GM18519 (cell line): ENCODE measurements around the gene HOXC12.

ENCODE experiments used
- ATAC-seq: cut with Tn5 transposase; IDR thresholded peaks from one replicate; pipeline ENCODE4 v1.9.1; 2021; ENCODE audit warnings: mild to moderate bottlenecking, moderate library complexity; ENCODE audit not compliant: unreplicated experiment, low FRiP score

HOXC12 gene

DNA sequence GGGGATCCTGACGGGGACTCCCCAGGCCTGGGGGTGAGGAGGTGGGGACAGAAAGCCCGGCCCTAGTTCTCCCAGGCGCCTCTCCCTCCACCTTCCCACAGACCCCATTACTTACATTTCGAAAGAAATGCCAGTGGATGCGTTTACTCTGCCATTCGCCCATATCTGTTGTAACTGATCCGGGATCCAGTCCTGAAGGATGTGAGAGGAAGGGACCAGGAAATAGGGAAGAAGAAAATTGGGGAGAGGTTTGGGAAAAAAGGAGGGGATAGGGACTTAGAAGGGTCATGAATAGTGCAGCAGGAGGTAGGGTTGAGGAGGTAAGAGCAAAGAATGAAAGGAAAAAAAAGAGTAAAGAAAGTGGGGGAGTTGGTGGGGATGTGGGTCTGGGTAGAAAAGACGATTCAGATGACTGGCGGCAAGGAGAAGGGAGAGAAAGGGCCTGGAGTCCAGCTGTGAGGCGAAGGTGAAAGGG, 1.1 kb downstream of the HOXC12 start:
- ATAC-seq = no peak

DNA sequence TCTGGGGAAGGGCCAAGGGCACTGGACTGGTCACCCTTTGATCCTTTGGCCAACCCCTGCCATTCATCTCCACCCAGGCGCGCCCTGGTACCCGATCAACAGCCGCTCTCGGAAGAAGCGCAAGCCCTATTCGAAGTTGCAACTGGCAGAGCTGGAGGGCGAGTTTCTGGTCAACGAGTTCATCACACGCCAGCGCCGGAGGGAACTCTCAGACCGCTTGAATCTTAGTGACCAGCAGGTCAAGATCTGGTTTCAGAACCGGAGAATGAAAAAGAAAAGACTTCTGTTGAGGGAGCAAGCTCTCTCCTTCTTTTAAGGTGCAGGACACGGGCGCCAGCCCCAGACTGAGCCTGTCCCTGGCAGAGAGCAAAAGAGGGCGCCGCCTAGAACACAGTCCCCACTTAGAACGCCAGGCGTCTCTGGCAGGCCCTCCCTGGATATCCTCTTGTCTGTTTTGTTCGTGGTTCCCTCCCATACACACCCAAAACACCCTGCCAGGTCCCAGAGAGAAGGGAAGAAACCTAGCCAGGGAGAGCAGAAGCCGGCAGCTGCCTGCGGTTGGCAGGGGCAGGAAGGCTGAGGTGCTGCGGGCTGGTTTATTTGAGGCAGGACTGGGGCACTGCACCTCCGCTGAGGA, 1.7 kb downstream of the HOXC12 start:
- no peak for ATAC-seq

GRCh38 chr12:53956914-53957536, 2.3 kb downstream of the HOXC12 start:
- no peak for ATAC-seq

GRCh38 chr12:53958128-53958527, 3.4 kb downstream of the HOXC12 start:
- ATAC-seq = no peak

DNA sequence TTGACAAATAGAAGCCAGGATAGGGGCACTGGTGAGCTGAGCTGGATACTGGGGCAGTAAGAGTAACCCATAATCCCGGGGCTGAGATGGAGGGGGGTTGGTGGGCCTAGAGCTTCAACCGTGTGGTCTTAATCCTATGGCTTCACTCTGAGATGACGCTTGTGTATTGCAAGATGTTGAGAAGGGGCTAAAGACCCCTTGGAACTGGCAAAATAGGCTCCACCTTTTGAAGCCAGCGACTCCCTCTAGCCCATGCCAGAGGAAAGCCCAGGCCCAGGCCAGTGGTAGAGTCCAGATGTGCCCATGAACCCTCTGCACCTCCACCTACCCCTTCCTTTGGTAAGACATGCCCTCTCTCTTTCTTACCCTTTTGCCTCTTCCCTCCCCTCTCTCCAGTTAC, 4.6 kb downstream of the HOXC12 start:
- ATAC-seq = no peak

DNA sequence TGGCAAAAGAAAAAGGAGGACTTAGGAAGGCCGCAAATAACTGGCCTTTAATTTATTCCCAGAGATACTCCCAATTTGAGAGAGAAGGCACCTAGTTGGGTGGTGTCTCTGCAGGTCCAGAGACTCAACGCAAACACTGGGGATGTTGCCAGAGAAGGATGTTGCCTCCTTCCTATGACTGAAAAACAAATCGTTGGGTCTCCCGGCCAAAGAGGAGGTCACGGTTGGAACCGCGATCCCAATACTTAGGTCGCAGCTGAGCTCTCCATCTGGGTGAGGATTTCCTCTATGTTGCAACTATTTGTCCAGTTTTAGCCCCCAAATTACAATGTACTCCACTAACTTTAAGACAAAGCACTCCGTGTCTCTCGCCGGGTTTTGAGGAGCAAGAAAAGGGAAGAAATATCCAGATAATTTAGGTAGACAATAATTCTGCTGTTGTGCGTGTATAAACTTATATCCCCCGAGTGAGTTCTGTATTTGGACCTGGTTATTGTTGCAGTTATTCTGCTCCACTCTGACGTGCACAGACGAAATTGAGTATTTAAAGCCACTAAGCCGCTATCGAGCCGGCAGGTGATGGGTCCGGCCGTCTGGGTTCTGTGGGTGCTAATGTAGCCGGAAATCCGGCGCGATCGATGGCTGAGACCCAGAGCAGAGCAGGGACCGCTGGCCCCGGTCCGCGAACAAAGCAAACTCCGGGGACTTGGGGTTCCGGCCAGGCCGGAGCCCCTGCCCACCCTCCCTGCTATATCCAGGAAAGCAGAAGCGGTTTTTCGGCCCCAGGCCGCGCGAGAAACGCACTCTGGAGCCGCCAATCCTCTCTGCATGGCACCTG, 5.7 kb downstream of the HOXC12 start:
- no peak for ATAC-seq

DNA sequence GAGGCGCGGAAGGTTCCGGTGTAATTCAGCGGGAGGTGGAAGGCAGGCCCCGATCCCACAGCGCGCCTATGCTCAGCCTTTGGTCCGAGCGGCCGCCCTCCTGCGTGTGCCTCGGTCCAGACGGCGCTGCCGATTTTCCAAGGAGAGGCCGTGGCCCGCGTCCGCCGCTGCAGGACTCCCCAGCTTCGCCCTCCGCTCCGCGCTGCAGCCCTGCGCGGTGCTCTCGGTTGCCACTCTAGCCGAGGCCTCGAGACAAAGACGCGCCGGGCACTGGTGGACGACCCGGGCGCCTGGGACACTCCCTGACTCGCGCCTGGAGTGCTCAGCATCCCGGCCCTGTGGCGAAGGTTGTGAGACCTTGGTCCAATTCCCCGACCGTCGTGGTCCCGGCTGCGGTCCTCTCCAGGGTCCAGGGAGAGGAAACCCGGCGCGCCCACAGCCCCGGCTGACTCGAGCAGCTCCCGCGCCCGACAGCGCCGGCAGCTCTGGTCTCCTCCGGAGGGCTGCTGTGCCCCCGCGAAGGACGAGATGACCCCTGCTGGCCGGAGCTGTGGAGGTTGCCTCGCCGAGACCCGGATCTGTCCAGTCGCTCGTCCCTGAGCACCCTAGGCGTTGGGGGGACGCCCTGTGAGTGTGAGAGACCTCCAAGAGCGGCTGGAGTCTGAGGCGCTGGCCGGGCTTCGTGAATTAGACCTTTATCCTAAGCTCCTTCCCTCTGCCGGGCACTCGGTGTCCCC, 6.5 kb downstream of the HOXC12 start:
- ATAC-seq = no peak

GRCh38 chr12:53963005-53963404, 8.3 kb downstream of the HOXC12 start:
- no peak for ATAC-seq

DNA sequence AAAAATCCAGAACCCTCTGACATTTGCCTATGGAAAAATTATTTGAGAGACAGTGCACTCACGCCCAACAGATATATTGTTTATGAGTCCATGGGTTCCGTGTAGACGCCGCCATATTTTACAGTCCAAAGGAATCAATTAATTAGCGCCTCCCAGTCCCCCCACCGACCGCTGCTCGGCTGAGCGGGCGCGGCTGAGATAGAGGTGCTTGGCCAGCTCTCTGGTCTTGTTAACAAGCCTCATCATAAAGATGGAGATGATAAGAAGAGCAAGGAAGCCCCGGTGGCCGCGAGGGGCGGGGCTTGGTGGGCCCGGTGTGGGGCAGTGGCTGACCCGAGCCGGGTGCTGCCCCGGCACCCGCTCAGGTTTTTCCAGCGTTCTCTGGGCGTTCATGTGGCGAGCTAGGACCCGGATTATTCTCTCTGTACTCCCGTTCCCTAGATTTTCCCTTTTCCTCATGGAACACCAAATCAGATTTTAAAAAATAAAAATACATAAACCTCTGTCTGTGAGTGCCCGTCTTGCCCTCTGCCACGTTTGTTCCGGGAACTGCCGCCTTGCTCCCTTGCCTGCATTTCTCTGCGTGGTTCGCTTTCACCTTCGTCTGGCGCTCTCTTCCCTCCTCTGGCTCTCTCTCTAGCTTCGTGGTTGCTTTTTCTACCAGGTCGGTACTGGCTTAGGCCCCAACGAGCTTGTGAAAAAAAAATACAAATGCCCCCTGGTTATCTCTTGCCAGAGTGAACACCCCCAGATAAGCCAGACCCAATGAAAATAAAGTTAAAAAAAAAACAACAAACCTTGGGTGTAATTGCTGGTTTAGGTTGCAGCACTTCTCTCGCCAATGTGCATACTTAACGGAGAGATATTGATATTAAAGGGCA, 9.0 kb downstream of the HOXC12 start:
- no peak for ATAC-seq

- ATAC-seq = no peak
Observed at GRCh38 chr12:53964315-53964713, 9.6 kb downstream of the HOXC12 start.

- no peak for ATAC-seq
Observed at GRCh38 chr12:53965281-53966084, 10.8 kb downstream of the HOXC12 start.

DNA sequence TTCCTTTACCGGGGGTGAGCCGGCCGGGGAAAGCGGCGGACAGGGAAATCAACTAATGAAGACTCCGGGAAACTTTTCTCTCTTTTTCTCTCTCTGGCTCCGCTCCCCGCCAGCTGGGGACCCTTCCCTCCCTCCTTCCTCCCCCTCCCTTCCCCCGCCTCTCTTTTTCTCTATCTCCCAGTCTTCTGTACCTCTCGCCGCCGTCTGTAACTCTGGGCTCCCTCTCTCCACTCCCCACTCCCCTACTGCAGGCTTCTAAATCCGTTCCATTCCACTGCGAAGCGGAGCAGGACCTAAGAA, 11.3 kb downstream of the HOXC12 start:
- ATAC-seq = no peak

GRCh38 chr12:53966385-53967133, 11.9 kb downstream of the HOXC12 start:
- ATAC-seq = no peak

GRCh38 chr12:53967421-53967925, 12.8 kb downstream of the HOXC12 start:
- ATAC-seq = no peak

- no peak for ATAC-seq
Observed at GRCh38 chr12:53968214-53969127, 13.8 kb downstream of the HOXC12 start.

- no peak for ATAC-seq
Observed at GRCh38 chr12:53969588-53970259, 15.0 kb downstream of the HOXC12 start.

- ATAC-seq = no peak
Observed at GRCh38 chr12:53970451-53970850, 15.7 kb downstream of the HOXC12 start.
